SK-N-SH (cell line): ENCODE results near the gene SSNA1.

ENCODE experiments used
- TAF1 ChIP-seq: IDR thresholded peaks from 2 replicates; pipeline ENCODE4 v1.6.1; 2012; ENCODE audit warnings: low read depth, mild to moderate bottlenecking, low read length, moderate library complexity, borderline replicate concordance
- YY1 ChIP-seq: IDR thresholded peaks from 2 replicates; pipeline ENCODE4 v1.4.0; 2012; ENCODE audit warnings: low read depth, mild to moderate bottlenecking
- TF ChIP-seq, protein P1 (sequence below): IDR thresholded peaks from 2 replicates; pipeline ENCODE4; 2012
- TF ChIP-seq, protein P2 (sequence below): fragments of 150-350 bp; IDR thresholded peaks from 2 replicates; pipeline ENCODE4 v1.6.1; 2016; ENCODE audit warnings: mild to moderate bottlenecking, low read depth, low read length
- TF ChIP-seq, protein P3 (sequence below): fragments of 200-600 bp; sonication (generic); IDR thresholded peaks from 2 replicates; pipeline ENCODE4 v1.6.1; 2017; ENCODE audit warnings: antibody characterized with exemption, mild to moderate bottlenecking, moderate library complexity

DNA sequence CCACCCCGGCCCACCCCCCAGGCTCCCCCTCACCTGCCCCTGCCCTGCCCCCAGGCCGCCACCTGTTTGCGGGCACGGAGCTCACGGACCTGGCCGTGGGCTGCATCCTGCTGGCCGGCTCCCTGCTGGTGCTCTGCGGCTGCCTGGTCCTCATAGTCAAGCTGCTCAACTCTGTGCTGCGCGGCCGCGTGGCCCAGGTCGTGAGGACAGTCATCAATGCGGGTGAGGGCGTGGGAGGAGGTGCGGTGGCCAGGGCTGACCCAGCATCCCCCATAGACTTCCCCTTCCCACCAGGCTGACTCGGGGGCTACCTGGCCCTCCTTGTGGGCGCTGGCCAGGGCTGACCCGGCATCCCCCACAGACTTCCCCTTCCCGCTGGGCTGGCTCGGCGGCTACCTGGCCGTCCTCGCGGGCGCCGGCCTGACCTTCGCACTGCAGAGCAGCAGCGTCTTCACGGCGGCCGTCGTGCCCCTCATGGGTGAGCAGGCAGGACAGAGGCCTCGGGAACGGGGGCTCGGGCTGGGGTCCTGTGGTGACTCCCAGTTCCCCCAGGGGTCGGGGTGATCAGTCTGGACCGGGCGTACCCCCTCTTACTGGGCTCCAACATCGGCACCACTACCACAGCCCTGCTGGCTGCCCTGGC lies 45.7 kb downstream of the SSNA1 start:
- TF ChIP-seq, protein P1, sequence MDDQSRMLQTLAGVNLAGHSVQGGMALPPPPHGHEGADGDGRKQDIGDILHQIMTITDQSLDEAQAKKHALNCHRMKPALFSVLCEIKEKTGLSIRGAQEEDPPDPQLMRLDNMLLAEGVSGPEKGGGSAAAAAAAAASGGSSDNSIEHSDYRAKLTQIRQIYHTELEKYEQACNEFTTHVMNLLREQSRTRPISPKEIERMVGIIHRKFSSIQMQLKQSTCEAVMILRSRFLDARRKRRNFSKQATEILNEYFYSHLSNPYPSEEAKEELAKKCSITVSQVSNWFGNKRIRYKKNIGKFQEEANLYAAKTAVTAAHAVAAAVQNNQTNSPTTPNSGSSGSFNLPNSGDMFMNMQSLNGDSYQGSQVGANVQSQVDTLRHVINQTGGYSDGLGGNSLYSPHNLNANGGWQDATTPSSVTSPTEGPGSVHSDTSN, result no peak
- TF ChIP-seq TAF1 (no peak), YY1 (no peak)
- TF ChIP-seq, protein P2, sequence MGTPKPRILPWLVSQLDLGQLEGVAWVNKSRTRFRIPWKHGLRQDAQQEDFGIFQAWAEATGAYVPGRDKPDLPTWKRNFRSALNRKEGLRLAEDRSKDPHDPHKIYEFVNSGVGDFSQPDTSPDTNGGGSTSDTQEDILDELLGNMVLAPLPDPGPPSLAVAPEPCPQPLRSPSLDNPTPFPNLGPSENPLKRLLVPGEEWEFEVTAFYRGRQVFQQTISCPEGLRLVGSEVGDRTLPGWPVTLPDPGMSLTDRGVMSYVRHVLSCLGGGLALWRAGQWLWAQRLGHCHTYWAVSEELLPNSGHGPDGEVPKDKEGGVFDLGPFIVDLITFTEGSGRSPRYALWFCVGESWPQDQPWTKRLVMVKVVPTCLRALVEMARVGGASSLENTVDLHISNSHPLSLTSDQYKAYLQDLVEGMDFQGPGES, result no peak
- TF ChIP-seq, protein P3, sequence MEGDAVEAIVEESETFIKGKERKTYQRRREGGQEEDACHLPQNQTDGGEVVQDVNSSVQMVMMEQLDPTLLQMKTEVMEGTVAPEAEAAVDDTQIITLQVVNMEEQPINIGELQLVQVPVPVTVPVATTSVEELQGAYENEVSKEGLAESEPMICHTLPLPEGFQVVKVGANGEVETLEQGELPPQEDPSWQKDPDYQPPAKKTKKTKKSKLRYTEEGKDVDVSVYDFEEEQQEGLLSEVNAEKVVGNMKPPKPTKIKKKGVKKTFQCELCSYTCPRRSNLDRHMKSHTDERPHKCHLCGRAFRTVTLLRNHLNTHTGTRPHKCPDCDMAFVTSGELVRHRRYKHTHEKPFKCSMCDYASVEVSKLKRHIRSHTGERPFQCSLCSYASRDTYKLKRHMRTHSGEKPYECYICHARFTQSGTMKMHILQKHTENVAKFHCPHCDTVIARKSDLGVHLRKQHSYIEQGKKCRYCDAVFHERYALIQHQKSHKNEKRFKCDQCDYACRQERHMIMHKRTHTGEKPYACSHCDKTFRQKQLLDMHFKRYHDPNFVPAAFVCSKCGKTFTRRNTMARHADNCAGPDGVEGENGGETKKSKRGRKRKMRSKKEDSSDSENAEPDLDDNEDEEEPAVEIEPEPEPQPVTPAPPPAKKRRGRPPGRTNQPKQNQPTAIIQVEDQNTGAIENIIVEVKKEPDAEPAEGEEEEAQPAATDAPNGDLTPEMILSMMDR, result no peak
